Measurements from ENCODE around the gene OLIG1.

GRCh38 chr21:33046455-33046854 lies 23.5 kb upstream of the OLIG1 start:
- TF ChIP-seq POLR2A (IDR thresholded peaks at IDR 0.05): no peak
- no peak for TF ChIP-seq CTCF (IDR thresholded peaks at IDR 0.05)
